GM23248 (cell line): Measurements from ENCODE around the gene TFRC.

ENCODE experiments used
- EZH2 ChIP-seq: fragments of 200-600 bp; sonication (generic); IDR thresholded peaks from 2 replicates; pipeline ENCODE4 v1.6.1; 2018; ENCODE audit warnings: antibody characterized with exemption, mild to moderate bottlenecking; ENCODE audit not compliant: insufficient read depth, poor library complexity, severe bottlenecking
- EZH2phosphoT487 ChIP-seq: fragments of 200-600 bp; sonication (generic); IDR thresholded peaks from 2 replicates; pipeline ENCODE4 v1.6.1; 2018; ENCODE audit warnings: antibody characterized with exemption, moderate library complexity, mild to moderate bottlenecking, low read depth; ENCODE audit not compliant: insufficient read depth

DNA sequence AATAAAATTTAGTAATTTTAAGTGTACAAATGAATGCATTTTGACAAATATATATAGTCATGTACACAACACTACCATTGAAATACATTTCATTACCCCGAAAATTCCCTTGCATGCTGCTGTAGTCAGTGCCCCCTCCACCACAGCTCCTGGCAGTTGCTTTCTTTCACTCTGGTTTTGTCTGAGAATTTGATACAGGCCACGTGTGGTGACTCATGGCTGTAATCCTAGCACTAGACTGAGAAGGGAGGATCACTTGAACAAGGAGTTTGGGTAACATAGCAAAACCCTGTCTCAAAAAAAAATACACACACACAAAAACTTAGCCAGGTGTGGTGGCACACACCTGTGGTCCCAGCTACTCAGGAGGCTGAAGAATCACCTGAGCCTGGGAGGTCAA is 65.4 kb downstream of the TFRC start:
- TF ChIP-seq EZH2 (no peak), EZH2phosphoT487 (no peak)
